ENCODE results near the gene SLC8A2.
"Not testable (repeated sequence)": the region's sequence is repeated elsewhere in the genome, so short reads cannot be mapped to it uniquely, and the experiment has no call there.

Gene SLC8A2

DNA sequence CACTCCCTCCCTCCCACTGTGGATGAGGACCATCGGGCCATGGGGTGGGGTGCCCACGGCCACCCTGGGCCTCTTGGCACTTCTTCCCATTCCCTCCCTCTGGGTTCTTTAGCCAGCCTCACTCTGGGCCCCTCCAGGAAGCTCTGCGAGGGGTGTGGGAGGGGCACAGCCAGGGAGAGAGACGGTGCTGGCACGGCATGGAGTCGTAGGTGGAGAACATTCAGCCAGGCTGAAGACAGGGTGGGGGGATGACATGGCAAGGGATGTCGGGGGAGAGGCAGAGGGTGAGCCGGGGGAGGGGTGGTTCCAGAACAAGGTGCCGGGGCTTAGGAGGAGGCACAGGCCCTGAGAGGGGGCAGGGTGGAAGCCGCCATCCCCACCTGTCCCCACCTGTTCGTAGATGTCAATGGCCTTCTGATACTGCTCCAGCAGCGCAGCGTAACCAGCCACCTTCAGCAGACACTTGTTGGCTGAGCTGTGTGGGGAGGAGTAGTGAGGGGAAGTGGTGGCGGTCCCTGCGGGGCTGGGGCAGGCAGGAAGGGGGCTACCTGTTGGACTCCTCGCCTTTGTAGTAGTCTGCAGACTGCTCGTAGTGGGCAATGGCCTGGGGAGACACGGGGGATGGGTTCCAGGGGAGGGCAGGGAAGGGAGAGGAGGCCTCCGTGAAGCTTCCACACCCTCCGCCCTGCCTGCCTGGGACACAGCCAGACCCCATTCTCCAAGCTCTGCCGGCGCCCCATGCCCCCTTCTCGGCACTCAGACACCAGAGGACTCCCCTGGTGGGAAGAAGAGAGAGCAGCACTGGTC lies 21.1 kb upstream of the SLC8A2 start:
- Histone ChIP-seq H3K4me3 (ENCODE audit: low read depth in 1 of 2, low read length in 2 of 2) (no peak overlapping the region), H3K36me3 (ENCODE audit: control insufficient read depth in 1 of 2, insufficient read depth in 2 of 2, low read length in 2 of 2) (peaks cover 20 to 61% of the 10 kb centered on the region in 2 donors), H3K27ac (ENCODE audit: low read length) (no peak overlapping the region), H3K9me3 (ENCODE audit: control insufficient read depth in 1 of 2, low read length in 2 of 2) (no peaks in the 10 kb centered on the region), H3K4me1 (ENCODE audit: control insufficient read depth in 1 of 2, insufficient read depth in 2 of 2, low read length in 2 of 2) (no peaks in the 10 kb centered on the region), H3K27me3 (ENCODE audit: low read depth, low read length) (no peaks in the 10 kb centered on the region)

DNA sequence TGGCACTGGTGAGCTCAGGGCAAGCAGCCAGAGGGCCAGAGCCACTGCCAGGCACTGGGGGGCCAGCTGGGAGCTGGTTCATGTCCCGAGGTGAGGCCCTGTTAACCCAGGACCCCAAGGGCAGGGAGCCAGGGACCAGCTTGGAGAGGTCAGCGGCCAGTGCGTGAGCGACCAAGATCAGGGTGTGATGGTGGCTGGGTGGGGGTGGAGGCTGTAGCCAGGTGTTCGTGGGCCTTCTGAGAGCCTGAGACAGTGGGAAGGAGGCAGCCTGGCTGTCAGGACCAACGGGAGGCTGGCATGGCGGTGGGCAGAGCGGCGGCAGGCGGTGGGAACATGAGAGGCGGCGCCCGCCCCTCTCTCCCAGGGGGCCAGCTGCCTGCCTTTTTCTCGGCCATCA lies 20.4 kb upstream of the SLC8A2 start:
- Histone ChIP-seq H3K36me3 (ENCODE audit: control insufficient read depth in 1 of 2, insufficient read depth in 2 of 2, low read length in 2 of 2) (peaks cover 21 to 62% of the 10 kb centered on the region in 2 donors), H3K9me3 (ENCODE audit: control insufficient read depth in 1 of 2, low read length in 2 of 2) (no peaks in the 10 kb centered on the region), H3K4me1 (ENCODE audit: control insufficient read depth in 1 of 2, insufficient read depth in 2 of 2, low read length in 2 of 2) (no peaks in the 10 kb centered on the region), H3K4me3 (ENCODE audit: low read depth in 1 of 2, low read length in 2 of 2) (no peak overlapping the region), H3K27me3 (ENCODE audit: low read depth, low read length) (no peaks in the 10 kb centered on the region), H3K27ac (ENCODE audit: low read length) (no peak overlapping the region)

DNA sequence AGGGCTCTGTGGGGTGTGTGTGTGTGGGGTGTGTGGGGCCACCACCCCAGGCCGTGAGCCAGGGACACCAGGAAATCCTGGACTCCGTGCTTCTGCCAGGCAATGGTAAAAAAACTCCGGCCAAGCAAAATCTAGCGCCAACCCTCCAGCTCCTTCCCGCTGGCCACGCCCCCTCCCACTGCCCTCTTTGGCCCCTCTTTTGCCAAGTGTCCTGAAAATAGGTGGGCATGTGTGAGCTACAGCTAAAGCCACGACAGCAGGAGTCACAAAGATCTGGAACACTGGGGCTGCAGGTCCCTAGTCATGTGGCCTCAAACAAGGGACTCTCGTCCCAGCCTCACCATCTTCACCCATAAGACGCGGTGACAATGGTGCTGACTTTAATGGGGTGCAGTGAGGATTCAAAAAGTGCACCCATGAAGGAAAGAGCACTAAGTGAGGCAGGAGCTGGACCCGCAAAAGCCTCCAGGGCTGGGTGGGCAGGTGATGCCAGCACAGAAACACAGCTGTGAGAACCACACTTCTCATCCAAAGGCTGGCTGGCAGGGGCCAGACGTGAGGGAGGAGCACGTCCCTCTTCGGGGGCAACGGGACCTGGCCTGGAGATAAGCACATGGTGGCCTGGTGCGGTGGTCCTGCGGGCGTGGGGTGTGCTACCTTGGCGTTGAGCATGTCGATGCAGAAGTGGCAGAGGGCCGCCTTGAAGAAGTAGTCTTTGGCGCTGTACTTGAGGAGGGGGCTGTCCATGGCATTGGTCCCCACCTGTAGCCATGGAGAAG lies 19.9 kb upstream of the SLC8A2 start:
- Histone ChIP-seq H3K4me3 (ENCODE audit: low read depth in 1 of 2, low read length in 2 of 2) (no peak overlapping the region), H3K27me3 (ENCODE audit: low read depth, low read length) (no peaks in the 10 kb centered on the region), H3K27ac (ENCODE audit: low read length) (no peak overlapping the region), H3K4me1 (ENCODE audit: control insufficient read depth in 1 of 2, insufficient read depth in 2 of 2, low read length in 2 of 2) (no peaks in the 10 kb centered on the region), H3K36me3 (ENCODE audit: control insufficient read depth in 1 of 2, insufficient read depth in 2 of 2, low read length in 2 of 2) (peaks cover 21 to 57% of the 10 kb centered on the region in 2 donors), H3K9me3 (ENCODE audit: control insufficient read depth in 1 of 2, low read length in 2 of 2) (no peaks in the 10 kb centered on the region)

DNA sequence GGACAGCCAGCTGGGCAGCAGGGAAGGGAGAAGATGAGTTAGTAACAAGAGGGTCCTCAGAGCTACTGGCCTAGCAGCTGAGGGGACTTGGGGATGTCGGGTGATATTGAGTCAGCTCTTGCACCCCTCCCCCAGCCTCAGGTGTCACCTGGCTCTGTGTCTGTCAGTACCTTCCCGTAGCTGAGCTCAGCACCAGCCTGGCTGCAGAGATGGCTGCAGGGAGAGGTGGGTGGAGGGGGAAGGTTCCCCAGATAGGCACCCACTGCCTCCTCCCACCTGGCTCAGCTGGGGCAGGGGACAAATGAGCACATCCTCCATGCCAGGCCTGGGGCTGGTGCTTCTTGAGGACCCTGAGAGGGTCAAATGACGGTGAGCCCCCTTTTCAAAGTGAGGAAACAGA lies 19.2 kb upstream of the SLC8A2 start:
- H3K36me3 ChIP-seq (ENCODE audit: control insufficient read depth in 1 of 2, insufficient read depth in 2 of 2, low read length in 2 of 2): peaks cover 21 to 57% of the 10 kb centered on the region in 2 donors
- no peak overlapping the region for H3K27ac ChIP-seq (ENCODE audit: low read length)

DNA sequence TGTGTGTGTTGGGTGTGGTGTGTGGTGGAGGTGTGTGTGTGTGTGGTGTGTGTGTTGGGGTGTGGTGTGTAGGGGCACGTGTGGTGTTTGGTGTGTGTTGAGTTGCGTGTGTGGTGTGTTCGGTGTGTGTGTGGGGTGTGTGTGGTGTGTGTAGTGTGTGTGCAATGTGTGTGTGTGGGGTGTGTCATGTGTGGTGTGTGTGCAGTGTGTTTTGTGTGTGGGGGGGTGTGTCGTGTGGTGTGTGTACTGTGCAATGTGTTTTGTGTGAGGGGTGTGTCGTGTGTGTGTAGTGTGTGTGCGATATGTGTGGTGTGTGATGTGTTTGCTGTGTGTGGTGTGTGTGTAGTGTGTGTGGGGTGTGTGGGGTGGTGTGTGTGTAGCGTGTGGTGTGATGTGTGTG lies 18.3 kb upstream of the SLC8A2 start:
- Histone ChIP-seq H3K9me3 (ENCODE audit: control insufficient read depth in 1 of 2, low read length in 2 of 2) (no peaks in the 10 kb centered on the region), H3K36me3 (ENCODE audit: control insufficient read depth in 1 of 2, insufficient read depth in 2 of 2, low read length in 2 of 2) (peaks cover 25 to 63% of the 10 kb centered on the region in 2 donors), H3K27me3 (ENCODE audit: low read depth, low read length) (no peaks in the 10 kb centered on the region), H3K4me1 (ENCODE audit: control insufficient read depth in 1 of 2, insufficient read depth in 2 of 2, low read length in 2 of 2) (no peaks in the 10 kb centered on the region), H3K4me3 (ENCODE audit: low read depth in 1 of 2, low read length in 2 of 2) (no peak overlapping the region), H3K27ac (ENCODE audit: low read length) (no peak overlapping the region)

More for the DNA sequence above, 19.2 kb upstream of the SLC8A2 start:
- H3K4me1 ChIP-seq (ENCODE audit: control insufficient read depth in 1 of 2, insufficient read depth in 2 of 2, low read length in 2 of 2): no peaks in the 10 kb centered on the region
- H3K27me3 ChIP-seq (ENCODE audit: low read depth, low read length): no peaks in the 10 kb centered on the region
- H3K9me3 ChIP-seq (ENCODE audit: control insufficient read depth in 1 of 2, low read length in 2 of 2): no peaks in the 10 kb centered on the region
- H3K4me3 ChIP-seq (ENCODE audit: low read depth in 1 of 2, low read length in 2 of 2): no peak overlapping the region

DNA sequence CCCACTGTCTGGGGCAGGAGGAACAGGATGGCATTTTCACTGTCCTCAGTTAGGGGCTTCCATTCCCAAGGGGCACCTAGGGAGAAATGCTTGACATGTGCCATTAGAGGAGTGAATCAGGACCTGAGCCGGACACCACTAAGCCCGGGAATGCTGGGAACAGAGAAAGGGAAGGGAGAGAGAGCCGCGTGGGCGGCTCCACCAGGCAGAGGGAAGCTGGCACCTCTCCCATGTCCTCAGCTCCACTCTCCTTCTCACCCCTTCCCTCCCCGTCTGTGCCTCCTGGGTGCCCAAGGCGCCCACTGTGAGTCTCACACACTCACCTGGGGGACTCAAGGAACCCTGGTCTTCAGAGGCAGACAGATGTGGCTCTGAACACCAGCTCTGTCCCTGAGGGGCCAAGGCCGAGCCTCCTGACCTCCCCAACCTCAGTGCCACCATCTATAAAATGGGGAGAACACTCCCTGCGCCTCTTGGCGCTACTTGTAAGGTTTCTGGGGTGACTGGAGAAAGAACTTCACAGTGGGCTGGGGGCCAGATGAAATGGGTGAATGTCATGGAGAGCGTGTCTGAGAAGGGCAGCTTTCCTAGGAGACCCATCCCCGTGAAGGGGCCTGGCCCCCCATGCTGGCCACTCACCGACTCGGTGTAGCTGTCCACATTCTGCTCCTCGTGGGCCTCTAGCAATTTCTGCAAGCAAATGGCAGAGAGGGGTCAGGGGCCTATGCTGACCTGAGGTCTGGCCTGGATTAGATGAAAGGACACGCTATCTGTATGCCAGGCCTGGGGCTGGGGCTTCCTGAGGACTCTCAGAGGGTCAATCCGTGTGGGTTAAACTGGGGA lies 17.6 kb upstream of the SLC8A2 start:
- Histone ChIP-seq H3K4me1 (ENCODE audit: control insufficient read depth in 1 of 2, insufficient read depth in 2 of 2, low read length in 2 of 2) (peaks cover 0 to 6% of the 10 kb centered on the region in 2 donors), H3K27me3 (ENCODE audit: low read depth, low read length) (no peaks in the 10 kb centered on the region), H3K27ac (ENCODE audit: low read length) (no peak overlapping the region), H3K36me3 (ENCODE audit: control insufficient read depth in 1 of 2, insufficient read depth in 2 of 2, low read length in 2 of 2) (peaks cover 25 to 63% of the 10 kb centered on the region in 2 donors), H3K4me3 (ENCODE audit: low read depth in 1 of 2, low read length in 2 of 2) (no peak overlapping the region), H3K9me3 (ENCODE audit: control insufficient read depth in 1 of 2, low read length in 2 of 2) (no peaks in the 10 kb centered on the region)

DNA sequence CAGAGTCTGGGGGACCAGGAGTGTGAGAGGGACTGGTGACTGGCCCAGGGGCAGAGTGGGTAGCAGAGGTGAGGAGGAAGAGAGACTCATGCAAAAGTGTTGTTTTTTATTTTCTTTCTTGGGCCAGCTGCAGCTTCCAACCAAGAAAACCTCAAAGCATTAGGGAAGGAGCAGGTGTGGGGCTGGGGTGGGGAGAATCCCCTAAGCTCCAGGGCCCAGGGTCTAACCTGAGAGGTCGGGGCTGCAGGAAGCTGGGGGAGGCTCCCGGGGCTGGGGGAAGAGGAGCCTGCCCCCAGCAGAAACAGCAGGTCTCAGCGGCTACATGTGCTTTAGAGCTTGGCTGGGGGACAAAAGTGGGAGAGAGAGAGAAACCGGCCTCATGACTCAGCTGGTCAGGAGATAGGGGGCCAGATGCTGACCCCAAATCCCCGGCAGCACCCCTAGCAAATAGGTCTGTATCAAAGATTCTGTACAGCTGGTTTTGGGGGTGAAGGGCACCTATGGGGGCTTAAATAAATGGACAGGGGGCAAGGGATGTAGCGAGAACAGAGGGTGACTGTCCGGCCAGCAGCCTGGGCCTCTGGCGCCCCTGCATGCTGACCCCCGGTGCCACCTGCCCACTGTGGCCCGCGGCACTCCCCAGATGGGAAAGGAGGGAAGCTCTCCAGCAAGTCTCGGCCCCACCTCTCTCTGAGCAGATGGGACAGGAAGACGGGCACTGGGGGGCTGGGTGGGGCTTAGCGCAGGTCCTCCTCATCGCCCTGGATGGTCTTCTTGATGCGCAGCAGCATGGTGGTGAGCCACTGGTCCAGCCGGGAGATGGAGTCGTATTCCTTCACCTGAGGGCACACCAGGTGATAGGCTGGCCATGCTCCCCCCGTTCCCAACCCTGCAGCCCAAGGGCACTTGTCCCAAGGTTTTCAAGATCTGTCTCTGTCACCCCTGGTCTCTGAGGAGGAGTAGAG lies 16.1 kb upstream of the SLC8A2 start:
- Histone ChIP-seq H3K4me3 (ENCODE audit: low read depth in 1 of 2, low read length in 2 of 2) (no peak overlapping the region), H3K4me1 (ENCODE audit: control insufficient read depth in 1 of 2, insufficient read depth in 2 of 2, low read length in 2 of 2) (peaks cover 0 to 14% of the 10 kb centered on the region in 2 donors), H3K36me3 (ENCODE audit: control insufficient read depth in 1 of 2, insufficient read depth in 2 of 2, low read length in 2 of 2) (peaks cover 25 to 52% of the 10 kb centered on the region in 2 donors), H3K27ac (ENCODE audit: low read length) (no peak overlapping the region), H3K27me3 (ENCODE audit: low read depth, low read length) (no peaks in the 10 kb centered on the region), H3K9me3 (ENCODE audit: control insufficient read depth in 1 of 2, low read length in 2 of 2) (no peaks in the 10 kb centered on the region)

DNA sequence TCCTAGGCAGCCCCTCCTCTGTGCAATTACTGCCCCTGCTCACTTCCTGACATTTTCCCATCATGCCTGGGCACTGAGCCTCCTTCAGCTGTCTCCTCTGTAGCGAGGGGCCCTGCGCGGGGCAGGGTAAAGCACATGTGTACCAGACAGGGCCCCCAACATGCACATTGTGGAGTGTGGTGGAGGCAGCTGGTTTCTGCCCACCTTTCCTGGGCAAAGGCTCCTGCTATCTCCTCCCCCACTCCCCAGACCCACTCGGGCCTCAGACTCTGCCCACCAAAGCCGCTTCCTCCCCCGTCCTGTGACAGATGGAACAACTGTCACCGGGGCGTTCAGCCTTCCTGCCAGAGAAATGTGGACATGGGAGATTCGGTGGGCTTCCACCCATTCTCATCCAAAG lies 15.2 kb upstream of the SLC8A2 start:
- Histone ChIP-seq H3K4me3 (ENCODE audit: low read depth in 1 of 2, low read length in 2 of 2) (no peak overlapping the region), H3K27me3 (ENCODE audit: low read depth, low read length) (no peaks in the 10 kb centered on the region), H3K9me3 (ENCODE audit: control insufficient read depth in 1 of 2, low read length in 2 of 2) (no peaks in the 10 kb centered on the region), H3K27ac (ENCODE audit: low read length) (no peak overlapping the region), H3K36me3 (ENCODE audit: control insufficient read depth in 1 of 2, insufficient read depth in 2 of 2, low read length in 2 of 2) (peaks cover 25 to 43% of the 10 kb centered on the region in 2 donors), H3K4me1 (ENCODE audit: control insufficient read depth in 1 of 2, insufficient read depth in 2 of 2, low read length in 2 of 2) (peaks cover 0 to 14% of the 10 kb centered on the region in 2 donors)

DNA sequence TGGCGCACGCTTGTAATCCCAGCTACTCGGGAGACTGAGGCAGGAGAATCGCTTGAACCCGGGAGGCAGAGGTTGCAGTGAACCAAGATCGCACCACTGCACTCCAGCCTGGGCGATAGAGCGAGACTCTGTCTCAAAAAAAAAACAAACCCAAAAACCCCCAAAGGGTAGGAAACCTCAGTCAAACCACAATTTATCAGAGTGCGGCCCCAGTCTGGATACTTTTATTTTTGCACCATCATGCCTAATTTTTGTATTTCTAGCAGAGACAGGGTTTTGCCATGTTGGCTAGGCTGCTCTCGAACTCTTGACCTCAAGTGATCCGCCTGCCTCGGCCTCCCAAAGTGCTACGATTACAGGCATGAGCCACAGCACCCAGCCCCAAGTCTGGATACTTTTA lies 14.5 kb upstream of the SLC8A2 start:
- not testable (repeated sequence) for H3K27me3 ChIP-seq (ENCODE audit: low read depth, low read length); H3K9me3 ChIP-seq (ENCODE audit: control insufficient read depth in 1 of 2, low read length in 2 of 2); H3K4me3 ChIP-seq (ENCODE audit: low read depth in 1 of 2, low read length in 2 of 2); H3K27ac ChIP-seq (ENCODE audit: low read length)
- peaks cover 24 to 36% of the 10 kb centered on the region in 2 donors for H3K36me3 ChIP-seq (ENCODE audit: control insufficient read depth in 1 of 2, insufficient read depth in 2 of 2, low read length in 2 of 2)
- H3K4me1 ChIP-seq (ENCODE audit: control insufficient read depth in 1 of 2, insufficient read depth in 2 of 2, low read length in 2 of 2): peaks cover 0 to 14% of the 10 kb centered on the region in 2 donors

DNA sequence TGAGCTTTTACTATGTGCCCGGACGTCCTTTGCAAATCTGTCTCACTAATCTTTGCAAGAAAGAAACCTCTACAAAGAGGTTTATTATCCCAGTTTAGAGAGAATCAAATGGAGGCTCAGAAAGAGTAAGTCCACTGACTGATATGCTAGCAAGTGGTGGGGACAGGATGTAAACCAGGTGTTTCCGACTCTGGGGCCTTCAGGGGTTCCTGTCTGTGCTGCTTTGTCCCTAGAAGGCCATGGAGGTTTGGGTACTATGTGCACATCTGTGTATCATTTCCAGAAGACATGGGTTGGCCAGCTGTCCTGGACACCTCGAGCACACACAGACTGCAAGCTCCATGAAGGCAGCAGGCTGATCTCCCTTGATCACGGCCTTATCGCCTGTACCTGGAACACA lies 13.5 kb upstream of the SLC8A2 start:
- no peaks in the 10 kb centered on the region for H3K9me3 ChIP-seq (ENCODE audit: control insufficient read depth in 1 of 2, low read length in 2 of 2)
- H3K4me1 ChIP-seq (ENCODE audit: control insufficient read depth in 1 of 2, insufficient read depth in 2 of 2, low read length in 2 of 2): peaks cover 0 to 14% of the 10 kb centered on the region in 2 donors
- peak overlapping the region in 1 of 2 donors; percentile 68 for H3K4me3 ChIP-seq (ENCODE audit: low read depth in 1 of 2, low read length in 2 of 2)
- H3K27ac ChIP-seq (ENCODE audit: low read length): no peak overlapping the region
- H3K36me3 ChIP-seq (ENCODE audit: control insufficient read depth in 1 of 2, insufficient read depth in 2 of 2, low read length in 2 of 2): peaks cover 20 to 28% of the 10 kb centered on the region in 2 donors
- no peaks in the 10 kb centered on the region for H3K27me3 ChIP-seq (ENCODE audit: low read depth, low read length)

Measured in muscle layer of duodenum (tissue), 2 donors.